DND-41 (cell line): ENCODE results near the gene STX12.

ENCODE experiments used
- CTCF ChIP-seq: IDR thresholded peaks from 2 replicates; pipeline ENCODE4 v1.5.1; 2012; ENCODE audit warnings: borderline replicate concordance, low read length, moderate library complexity, mild to moderate bottlenecking; ENCODE audit not compliant: poor library complexity, severe bottlenecking; ENCODE audit errors: extremely low read depth
- EZH2 ChIP-seq: IDR thresholded peaks from 3 replicates; pipeline ENCODE4 v1.6.1; 2012; ENCODE audit warnings: borderline replicate concordance, low read depth, mild to moderate bottlenecking, moderate library complexity, low read length, inconsistent platforms; ENCODE audit not compliant: severe bottlenecking

- TF ChIP-seq EZH2 (no peak), CTCF (no peak)
Observed at GRCh38 chr1:27795601-27796000, 22.6 kb downstream of the STX12 start.
